ENCODE measurements around the gene NUP214.

GRCh38 chr9:131282688-131283422, 157.5 kb downstream of the NUP214 start:
- TF ChIP-seq EP300 (IDR thresholded peaks at IDR 0.05) (no peak), POLR2A (IDR thresholded peaks at IDR 0.05) (no peak), CTCF (IDR thresholded peaks at IDR 0.05) (no peak), POLR2AphosphoS5 (IDR thresholded peaks at IDR 0.05) (no peak)
